Measurements from ENCODE around the gene DPH2.

DPH2 gene

DNA sequence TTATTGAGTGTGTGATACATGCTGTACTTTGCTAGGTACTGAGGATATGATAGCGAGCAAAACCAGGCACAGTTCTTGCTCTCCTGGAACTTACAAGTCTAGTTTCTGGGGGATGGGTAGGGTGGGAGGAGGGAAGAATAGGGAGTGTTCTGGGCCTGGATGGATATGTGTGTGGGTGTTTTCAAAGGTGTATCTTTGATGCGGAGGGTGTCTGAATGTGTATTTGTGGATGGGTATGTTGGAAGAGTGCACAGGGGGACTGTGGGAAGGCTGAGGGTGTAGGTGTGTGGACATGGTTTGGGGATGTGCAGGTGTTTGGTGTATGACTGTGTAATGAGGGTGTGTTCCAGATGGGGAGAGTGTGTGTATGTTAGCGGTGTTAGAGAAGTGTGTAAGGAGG, 4.5 kb upstream of the DPH2 start:
- no peak overlapping the region for H3K4me3 ChIP-seq (ENCODE audit: low read depth, low read length)

- H3K4me3 ChIP-seq (ENCODE audit: low read depth, low read length), result no peak overlapping the region
Measured at GRCh38 chr1:43968348-43968948, 1.4 kb upstream of the DPH2 start.

DNA sequence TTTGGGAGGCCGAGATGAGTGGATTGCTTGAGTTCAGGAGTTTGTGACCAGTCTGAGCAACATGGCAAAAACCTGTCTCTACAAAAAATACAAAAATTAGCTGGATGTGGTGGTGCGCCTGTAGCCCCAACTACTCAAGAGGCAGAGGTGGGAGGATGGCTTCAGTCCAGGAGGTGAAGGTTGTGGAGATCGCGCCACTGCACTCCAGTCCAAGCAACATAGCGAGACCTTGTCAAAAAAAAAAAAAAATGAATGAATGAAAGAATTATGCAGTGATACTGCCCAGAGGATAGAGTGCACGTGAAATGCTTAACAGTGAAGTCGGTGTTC, 429 bp upstream of the DPH2 start:
- no peak overlapping the region for H3K4me3 ChIP-seq (ENCODE audit: low read depth, low read length)

GRCh38 chr1:43970502-43970901, 692 bp downstream of the DPH2 start:
- peak overlapping the region; percentile 98 for H3K4me3 ChIP-seq (ENCODE audit: low read depth, low read length)

GRCh38 chr1:43970911-43971310, 1.1 kb downstream of the DPH2 start:
- no peak overlapping the region for H3K4me3 ChIP-seq (ENCODE audit: low read depth, low read length)

- H3K4me3 ChIP-seq (ENCODE audit: low read depth, low read length), result no peak overlapping the region
Measured at GRCh38 chr1:43971336-43971980, 1.6 kb downstream of the DPH2 start.

GRCh38 chr1:43973981-43974442, 4.2 kb downstream of the DPH2 start:
- H3K4me3 ChIP-seq (ENCODE audit: low read depth, low read length), result peak overlapping the region; percentile 81

DNA sequence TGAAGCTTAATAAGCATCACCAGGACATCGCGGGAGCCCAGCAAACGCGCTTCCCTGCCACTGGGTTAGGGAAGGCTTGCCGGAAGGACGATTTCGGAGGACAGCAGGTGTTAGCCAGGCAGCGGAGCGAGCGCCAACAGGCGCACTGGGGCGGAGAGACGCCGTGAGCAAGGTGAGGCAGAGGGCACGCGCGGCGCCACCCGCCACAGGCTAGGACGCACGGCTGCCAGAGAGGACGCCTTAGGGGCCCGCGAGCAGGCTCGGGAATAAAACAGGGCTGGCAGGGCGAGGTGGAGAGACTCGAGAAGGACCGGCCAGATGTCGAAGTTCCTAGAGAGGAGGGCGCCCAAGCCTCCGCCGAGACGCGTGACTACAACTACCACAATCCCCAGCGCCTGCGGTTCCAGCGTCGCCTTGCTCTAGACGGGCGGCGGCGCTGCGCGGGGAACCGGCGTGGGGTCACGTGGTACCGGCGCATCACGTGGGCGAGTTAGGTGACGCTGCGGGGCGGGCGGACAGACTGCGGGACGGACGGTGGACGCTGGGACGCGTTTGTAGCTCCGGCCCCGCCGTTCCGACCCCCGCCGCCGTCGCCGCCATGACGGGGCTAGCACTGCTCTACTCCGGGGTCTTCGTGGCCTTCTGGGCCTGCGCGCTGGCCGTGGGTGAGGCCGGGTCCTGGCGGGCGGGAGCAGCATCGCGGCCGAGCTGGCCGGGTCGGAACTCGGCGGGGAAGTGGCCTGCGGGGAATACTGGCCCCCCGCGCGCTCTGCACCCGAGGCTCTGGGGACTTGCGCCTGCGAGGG, 4.8 kb downstream of the DPH2 start, which contains the start of gene ATP6V0B:
Gene ATP6V0B, plus strand, starts transcription at position 518 of the 806 bp plus-strand sequence. Its CDS starts 81 bp downstream, at position 599.
- peak within 1 kb of the TSS; percentile 81 for H3K4me3 ChIP-seq (ENCODE audit: low read depth, low read length)

GRCh38 chr1:43975249-43975961, 5.6 kb downstream of the DPH2 start:
- peak overlapping the region; percentile 81 for H3K4me3 ChIP-seq (ENCODE audit: low read depth, low read length)

DNA sequence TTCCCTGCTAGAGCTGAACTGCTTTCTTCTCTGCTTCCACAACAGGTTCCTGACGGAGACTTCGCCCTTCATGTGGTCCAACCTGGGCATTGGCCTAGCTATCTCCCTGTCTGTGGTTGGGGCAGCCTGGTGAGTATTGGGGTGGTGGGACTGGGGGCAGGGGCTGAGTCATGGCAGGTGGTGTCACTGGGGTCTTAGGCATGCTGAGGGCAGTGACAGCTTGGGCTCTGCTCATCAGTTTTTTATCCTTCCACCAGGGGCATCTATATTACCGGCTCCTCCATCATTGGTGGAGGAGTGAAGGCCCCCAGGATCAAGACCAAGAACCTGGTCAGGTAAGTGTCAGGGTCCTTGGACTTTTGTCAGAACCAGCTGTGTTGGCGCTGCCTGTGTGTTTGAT, 6.2 kb downstream of the DPH2 start:
- H3K4me3 ChIP-seq (ENCODE audit: low read depth, low read length), result peak overlapping the region; percentile 81

DNA sequence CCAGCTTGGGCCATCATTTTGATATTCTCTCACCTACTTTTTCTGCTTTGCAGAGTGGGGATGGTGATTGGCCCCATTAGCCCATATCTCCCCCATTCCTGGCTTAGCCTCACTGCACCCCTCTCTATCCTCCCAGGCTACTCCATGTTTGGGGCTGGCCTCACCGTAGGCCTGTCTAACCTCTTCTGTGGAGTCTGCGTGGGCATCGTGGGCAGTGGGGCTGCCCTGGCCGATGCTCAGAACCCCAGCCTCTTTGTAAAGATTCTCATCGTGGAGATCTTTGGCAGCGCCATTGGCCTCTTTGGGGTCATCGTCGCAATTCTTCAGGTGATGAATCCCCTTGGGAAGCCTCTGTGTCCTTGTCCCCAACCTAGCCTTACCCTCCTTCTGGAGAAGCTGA, 7.1 kb downstream of the DPH2 start:
- no peak overlapping the region for H3K4me3 ChIP-seq (ENCODE audit: low read depth, low read length)

GRCh38 chr1:43977376-43978263, 7.8 kb downstream of the DPH2 start:
- H3K4me3 ChIP-seq (ENCODE audit: low read depth, low read length), result no peak overlapping the region

GRCh38 chr1:43978264-43978550, 8.4 kb downstream of the DPH2 start:
- H3K4me3 ChIP-seq (ENCODE audit: low read depth, low read length), result peak overlapping the region; percentile 64

DNA sequence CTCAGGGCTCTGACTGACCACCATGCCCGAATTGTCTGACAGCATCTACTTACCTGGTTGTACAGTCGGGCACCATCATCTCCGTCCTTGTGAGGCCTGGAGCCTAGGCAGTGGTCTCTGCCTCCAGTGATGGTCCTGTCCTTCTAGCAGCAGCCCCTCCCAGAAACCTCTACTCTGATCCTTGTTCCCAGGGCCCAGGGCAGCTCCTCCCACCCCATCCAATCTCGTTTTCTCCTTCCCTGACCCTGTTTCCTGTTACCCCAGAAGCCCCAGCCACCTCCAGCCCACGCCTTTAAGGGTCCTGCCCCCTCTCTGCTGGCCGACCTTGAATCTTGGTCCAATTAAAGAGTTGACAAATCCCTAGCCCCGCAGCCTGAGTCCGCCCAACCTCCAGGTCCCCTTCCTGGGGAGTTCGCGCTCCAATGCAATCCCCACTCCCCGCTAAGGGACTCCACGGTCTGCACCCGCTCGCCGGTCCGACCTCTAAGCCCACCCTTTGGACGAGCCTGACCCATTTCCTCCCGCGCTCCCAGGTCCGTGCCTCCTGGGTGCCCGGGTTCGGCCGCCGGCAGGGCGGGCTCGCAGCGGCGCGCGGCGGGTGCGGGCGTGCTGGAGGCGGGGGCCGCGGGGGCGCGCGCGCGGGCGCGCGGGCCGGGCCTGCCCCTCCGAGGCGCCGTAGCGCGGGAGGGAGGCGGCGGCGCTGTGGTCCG, 8.9 kb downstream of the DPH2 start, which contains the start of gene B4GALT2:
Gene B4GALT2, plus strand, starts transcription at position 660 of the 710 bp plus-strand sequence. CDS start 1,951 bp downstream, outside the sequence.
- H3K4me3 ChIP-seq (ENCODE audit: low read depth, low read length), result peak within 1 kb of the TSS; percentile 64

DNA sequence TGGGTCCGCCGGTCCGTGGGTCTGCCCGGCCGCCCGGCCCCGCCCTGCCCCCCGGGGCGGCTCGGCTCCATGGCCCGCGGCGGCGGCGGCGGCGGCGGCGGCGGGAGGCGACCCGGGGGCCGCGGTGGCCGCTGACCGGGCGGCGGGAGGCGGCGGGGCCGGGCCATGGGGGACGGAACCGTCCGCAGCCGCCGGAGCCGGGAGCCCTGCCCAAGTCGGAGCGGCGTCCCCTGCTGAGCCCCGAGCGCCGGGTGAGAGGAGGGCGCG, 9.4 kb downstream of the DPH2 start:
- H3K4me3 ChIP-seq (ENCODE audit: low read depth, low read length), result peak overlapping the region; percentile 47

GRCh38 chr1:43979528-43980254, 9.9 kb downstream of the DPH2 start:
- H3K4me3 ChIP-seq (ENCODE audit: low read depth, low read length), result peak overlapping the region; percentile 47

GRCh38 chr1:43980255-43981134, 10.7 kb downstream of the DPH2 start:
- H3K4me3 ChIP-seq (ENCODE audit: low read depth, low read length), result peak overlapping the region; percentile 47

- no peak overlapping the region for H3K4me3 ChIP-seq (ENCODE audit: low read depth, low read length)
Measured at GRCh38 chr1:43981135-43981491, 11.3 kb downstream of the DPH2 start.

All from iPS-11a (cell line).